DND-41 (cell line): Measurements from ENCODE around the gene USP5.

Experiments used
- EZH2 ChIP-seq: IDR thresholded peaks from 3 replicates; pipeline ENCODE4 v1.6.1; 2012; ENCODE audit warnings: borderline replicate concordance, low read depth, mild to moderate bottlenecking, moderate library complexity, low read length, inconsistent platforms; ENCODE audit not compliant: severe bottlenecking
- TF ChIP-seq, protein P1 (sequence below): IDR thresholded peaks from 2 replicates; pipeline ENCODE4 v1.5.1; 2012; ENCODE audit warnings: borderline replicate concordance, low read length, moderate library complexity, mild to moderate bottlenecking; ENCODE audit not compliant: poor library complexity, severe bottlenecking; ENCODE audit errors: extremely low read depth

DNA sequence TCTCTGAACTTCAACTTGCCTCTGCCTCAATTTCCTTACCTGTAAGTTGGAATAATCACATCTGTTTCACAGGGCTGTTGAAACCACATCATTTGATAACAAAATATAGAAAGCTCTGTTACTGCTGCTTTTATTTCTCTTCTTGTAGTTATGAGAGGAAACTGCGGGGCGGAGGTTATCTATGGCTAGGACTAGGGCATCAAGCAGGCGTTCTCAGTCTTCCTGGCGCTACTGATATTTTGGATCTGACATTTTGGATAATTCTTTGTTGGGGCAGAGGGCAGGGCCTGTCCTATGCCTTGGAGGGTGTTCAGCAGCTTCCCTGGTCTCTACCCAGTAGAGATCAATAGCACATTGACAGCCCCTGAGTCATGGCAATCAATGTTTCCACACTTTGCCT, 19.8 kb upstream of the USP5 start:
- TF ChIP-seq, protein P1, sequence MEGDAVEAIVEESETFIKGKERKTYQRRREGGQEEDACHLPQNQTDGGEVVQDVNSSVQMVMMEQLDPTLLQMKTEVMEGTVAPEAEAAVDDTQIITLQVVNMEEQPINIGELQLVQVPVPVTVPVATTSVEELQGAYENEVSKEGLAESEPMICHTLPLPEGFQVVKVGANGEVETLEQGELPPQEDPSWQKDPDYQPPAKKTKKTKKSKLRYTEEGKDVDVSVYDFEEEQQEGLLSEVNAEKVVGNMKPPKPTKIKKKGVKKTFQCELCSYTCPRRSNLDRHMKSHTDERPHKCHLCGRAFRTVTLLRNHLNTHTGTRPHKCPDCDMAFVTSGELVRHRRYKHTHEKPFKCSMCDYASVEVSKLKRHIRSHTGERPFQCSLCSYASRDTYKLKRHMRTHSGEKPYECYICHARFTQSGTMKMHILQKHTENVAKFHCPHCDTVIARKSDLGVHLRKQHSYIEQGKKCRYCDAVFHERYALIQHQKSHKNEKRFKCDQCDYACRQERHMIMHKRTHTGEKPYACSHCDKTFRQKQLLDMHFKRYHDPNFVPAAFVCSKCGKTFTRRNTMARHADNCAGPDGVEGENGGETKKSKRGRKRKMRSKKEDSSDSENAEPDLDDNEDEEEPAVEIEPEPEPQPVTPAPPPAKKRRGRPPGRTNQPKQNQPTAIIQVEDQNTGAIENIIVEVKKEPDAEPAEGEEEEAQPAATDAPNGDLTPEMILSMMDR = no peak
- TF ChIP-seq EZH2 = no peak
